Measurements from ENCODE around the gene SH3BGR.

The SH3BGR gene

GRCh38 chr21:39456665-39457064 is 4.9 kb downstream of the SH3BGR start:
- no peak for DNase-seq (ENCODE audit: low read depth, low spot score)

GRCh38 chr21:39461419-39461818 is 9.6 kb downstream of the SH3BGR start:
- DNase-seq (ENCODE audit: low read depth, low spot score), result no peak

- no peak for DNase-seq (ENCODE audit: low read depth, low spot score)
Measured at GRCh38 chr21:39463308-39463707, 11.5 kb downstream of the SH3BGR start.

GRCh38 chr21:39466584-39466983 is 14.8 kb downstream of the SH3BGR start:
- DNase-seq (ENCODE audit: low read depth, low spot score), result no peak

- DNase-seq (ENCODE audit: low read depth, low spot score), result no peak
Measured at GRCh38 chr21:39467746-39468145, 16.0 kb downstream of the SH3BGR start.

GRCh38 chr21:39468559-39468958 is 16.8 kb downstream of the SH3BGR start:
- DNase-seq (ENCODE audit: low read depth, low spot score), result no peak

- no peak for DNase-seq (ENCODE audit: low read depth, low spot score)
Measured at GRCh38 chr21:39471598-39471997, 19.8 kb downstream of the SH3BGR start.

GRCh38 chr21:39472786-39473185 is 21.0 kb downstream of the SH3BGR start:
- no peak for DNase-seq (ENCODE audit: low read depth, low spot score)

- no peak for DNase-seq (ENCODE audit: low read depth, low spot score)
Measured at GRCh38 chr21:39474611-39475010, 22.8 kb downstream of the SH3BGR start.

GRCh38 chr21:39479164-39479813 is 27.5 kb downstream of the SH3BGR start:
- no peak for DNase-seq (ENCODE audit: low read depth, low spot score)

GRCh38 chr21:39479814-39480182 is 28.0 kb downstream of the SH3BGR start:
- no peak for DNase-seq (ENCODE audit: low read depth, low spot score)

- no peak for DNase-seq (ENCODE audit: low read depth, low spot score)
Measured at GRCh38 chr21:39480271-39480670, 28.5 kb downstream of the SH3BGR start.

- no peak for DNase-seq (ENCODE audit: low read depth, low spot score)
Measured at GRCh38 chr21:39481886-39482285, 30.1 kb downstream of the SH3BGR start.

GRCh38 chr21:39483917-39484316 is 32.1 kb downstream of the SH3BGR start:
- no peak for DNase-seq (ENCODE audit: low read depth, low spot score)

GRCh38 chr21:39484711-39485276 is 33.0 kb downstream of the SH3BGR start:
- DNase-seq (ENCODE audit: low read depth, low spot score), result no peak

- no peak for DNase-seq (ENCODE audit: low read depth, low spot score)
Measured at GRCh38 chr21:39489380-39489924, 37.7 kb downstream of the SH3BGR start.

- no peak for DNase-seq (ENCODE audit: low read depth, low spot score)
Measured at GRCh38 chr21:39499156-39499555, 47.4 kb downstream of the SH3BGR start.

- DNase-seq (ENCODE audit: low read depth, low spot score), result no peak
Measured at GRCh38 chr21:39502631-39503030, 50.9 kb downstream of the SH3BGR start.

GRCh38 chr21:39503123-39503762 is 51.5 kb downstream of the SH3BGR start:
- no peak for DNase-seq (ENCODE audit: low read depth, low spot score)

GRCh38 chr21:39504230-39504629 is 52.5 kb downstream of the SH3BGR start:
- DNase-seq (ENCODE audit: low read depth, low spot score), result no peak

GRCh38 chr21:39510240-39510639 is 58.5 kb downstream of the SH3BGR start:
- DNase-seq (ENCODE audit: low read depth, low spot score), result no peak

GRCh38 chr21:39511102-39511501 is 59.3 kb downstream of the SH3BGR start:
- DNase-seq (ENCODE audit: low read depth, low spot score), result no peak

- no peak for DNase-seq (ENCODE audit: low read depth, low spot score)
Measured at GRCh38 chr21:39513735-39514134, 62.0 kb downstream of the SH3BGR start.

Data from brain pericyte (primary cell).